Ammon's horn (tissue), 1 donor: ENCODE measurements around the gene LRRC3.

Experiments used
- DNase-seq: peaks from one replicate; pipeline ENCODE4 v3.0.0-alpha.2; 2016; ENCODE audit warnings: low spot score

LRRC3 gene

DNA sequence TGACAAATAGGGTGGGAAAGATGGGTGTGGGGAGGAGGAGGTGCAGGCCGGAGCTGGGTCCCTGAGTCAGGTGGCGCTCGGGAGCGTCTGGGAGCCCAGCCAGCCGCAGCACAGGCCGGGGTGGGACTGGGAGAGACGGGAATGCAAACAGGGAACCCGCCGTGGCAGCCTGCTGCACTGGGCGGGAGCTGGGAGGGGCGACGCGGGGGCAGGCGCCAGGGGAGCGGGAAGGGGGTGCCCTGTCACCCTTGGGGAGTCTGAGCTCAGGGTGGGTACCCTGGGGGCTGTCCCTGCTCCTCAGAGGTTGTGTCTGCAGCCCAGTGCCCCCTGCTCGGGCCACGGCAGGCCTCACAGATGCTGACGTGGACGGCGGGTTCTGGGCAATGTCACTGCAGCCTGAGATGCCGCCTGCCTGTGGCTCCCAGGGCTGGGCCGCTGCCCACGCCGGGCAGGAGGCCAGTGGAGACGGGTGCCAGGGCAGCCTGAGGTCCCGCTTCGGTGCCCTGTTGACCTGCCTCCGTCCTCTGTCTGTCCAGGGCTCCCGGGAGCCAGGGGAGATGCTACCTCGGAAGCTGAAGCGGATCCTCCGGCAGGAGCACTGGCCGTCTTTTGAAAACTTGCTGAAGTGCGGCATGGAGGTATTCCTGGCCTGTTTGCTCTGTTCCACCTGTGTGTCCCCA lies 16.6 kb upstream of the LRRC3 start:
- DNase-seq = no peak

DNA sequence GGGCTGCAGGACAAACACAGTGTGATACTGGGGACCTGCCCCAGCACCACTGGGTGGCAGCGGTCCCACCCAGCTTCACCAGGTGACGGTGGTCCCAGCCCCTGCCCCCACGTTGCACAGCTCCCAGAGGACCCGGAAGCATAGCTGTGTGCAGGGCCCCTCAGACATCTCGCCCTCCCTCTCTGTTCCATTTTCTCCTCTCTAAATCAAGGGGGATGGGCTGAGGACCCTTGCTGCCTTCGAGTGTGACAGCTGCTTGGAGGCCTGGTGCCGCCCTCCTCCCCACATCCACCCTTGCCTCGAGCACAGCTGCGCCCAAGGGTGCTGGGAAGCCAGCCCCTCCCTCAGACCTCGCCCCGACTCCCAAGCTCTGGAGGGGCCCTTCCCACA lies 16.1 kb upstream of the LRRC3 start:
- DNase-seq = no peak

DNA sequence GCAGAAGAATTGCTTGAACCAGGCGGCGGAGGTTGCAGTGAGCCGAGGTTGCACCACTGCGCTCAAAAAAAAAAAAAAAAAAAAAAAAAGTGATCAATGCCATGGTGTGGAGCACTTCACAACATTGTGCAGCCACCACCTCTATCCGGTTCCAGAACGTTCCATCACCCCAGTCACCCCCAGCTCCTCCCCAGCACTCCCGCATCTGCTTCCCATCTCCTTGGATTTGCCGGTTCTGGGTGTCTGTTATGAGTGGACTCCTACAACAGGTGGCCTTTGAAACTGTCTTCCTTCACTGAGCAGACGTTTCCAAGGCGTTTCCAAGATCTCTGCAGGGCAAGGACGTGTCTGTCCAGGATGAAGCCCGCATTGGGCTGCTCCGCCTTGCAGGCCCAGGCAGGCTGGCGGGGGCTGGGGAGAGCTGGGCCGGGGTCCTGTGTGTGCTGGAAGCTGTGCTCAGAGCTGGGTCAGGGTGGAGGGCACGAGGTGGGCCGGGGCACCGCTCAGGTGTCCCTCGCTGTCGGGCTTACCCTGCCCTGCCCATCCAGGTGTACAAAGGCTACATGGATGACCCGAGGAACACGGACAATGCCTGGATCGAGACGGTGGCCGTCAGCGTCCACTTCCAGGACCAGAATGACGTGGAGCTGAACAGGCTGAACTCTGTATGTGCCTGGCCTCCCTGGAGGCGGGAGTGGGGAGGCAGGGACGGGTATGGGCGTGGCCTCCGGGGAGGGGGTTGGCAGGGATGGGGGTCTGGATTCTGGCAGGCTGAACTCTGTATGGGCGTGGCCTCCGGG lies 14.9 kb upstream of the LRRC3 start:
- no peak for DNase-seq

DNA sequence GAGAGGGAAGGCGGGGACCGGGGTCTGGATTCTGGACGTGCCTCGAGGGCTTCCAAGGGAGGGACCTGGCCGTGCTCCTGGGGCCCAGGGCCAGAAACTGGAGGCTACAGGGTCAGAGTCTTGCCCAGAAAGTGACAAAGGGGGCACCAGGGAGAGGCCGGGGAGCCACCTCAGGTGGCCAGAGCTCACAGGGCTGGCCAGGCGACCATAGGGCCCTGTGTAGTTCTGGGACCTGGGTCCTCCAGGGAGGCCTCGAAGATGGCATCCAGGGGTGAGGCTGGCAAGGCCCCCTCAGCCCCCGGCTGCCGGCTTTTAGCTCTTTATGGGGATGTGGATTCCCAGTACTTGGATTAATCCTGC lies 14.3 kb upstream of the LRRC3 start:
- DNase-seq = no peak

DNA sequence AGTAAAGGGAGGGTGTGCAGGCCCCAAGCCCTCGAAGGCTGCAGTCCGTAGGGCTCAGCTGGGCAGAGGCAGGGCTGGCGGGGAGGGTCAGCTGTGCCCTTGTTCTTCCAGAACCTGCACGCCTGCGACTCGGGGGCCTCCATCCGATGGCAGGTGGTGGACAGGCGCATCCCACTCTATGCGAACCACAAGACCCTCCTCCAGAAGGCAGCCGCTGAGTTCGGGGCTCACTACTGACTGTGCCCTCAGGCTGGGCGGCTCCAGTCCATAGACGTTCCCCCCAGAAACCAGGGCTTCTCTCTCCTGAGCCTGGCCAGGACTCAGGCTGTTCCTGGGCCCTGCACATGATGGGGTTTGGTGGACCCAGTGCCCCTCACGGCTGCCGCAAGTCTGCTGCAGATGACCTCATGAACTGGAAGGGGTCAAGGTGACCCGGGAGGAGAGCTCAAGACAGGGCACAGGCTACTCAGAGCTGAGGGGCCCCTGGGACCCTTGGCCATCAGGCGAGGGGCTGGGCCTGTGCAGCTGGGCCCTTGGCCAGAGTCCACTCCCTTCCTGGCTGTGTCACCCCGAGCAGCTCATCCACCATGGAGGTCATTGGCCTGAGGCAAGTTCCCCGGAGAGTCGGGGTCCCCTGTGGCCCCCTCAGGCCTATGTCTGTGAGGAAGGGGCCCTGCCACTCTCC lies 13.6 kb upstream of the LRRC3 start:
- no peak for DNase-seq

DNA sequence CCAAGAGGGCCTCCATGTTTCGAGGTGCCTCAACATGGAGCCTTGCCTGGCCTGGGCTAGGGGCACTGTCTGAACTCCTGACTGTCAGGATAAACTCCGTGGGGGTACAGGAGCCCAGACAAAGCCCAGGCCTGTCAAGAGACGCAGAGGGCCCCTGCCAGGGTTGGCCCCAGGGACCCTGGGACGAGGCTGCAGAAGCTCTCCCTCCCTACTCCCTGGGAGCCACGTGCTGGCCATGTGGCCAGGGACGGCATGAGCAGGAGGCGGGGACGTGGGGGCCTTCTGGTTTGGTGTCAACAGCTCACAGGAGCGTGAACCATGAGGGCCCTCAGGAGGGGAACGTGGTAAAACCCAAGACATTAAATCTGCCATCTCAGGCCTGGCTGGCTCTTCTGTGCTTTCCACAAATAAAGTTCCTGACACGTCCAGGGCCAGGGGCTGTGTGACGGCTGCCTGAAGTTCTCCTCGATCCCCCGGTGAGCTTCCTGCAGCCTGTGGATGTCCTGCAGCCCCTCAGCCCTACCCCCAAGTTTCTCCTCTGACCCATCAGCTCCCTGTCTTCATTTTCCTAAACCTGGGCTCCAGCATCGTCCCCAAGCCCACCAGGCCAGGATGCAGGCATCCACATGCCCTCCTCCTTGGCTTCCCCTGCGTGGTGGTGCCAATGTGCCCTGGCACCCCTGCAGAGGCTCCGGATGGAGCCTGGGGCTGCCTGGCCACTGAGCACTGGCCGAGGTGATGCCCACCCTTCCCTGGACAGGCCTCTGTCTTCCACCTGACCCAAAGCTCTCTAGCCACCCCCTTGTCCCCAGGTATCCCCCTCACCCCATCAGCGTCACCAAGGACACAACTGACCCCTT lies 12.8 kb upstream of the LRRC3 start:
- DNase-seq = no peak

DNA sequence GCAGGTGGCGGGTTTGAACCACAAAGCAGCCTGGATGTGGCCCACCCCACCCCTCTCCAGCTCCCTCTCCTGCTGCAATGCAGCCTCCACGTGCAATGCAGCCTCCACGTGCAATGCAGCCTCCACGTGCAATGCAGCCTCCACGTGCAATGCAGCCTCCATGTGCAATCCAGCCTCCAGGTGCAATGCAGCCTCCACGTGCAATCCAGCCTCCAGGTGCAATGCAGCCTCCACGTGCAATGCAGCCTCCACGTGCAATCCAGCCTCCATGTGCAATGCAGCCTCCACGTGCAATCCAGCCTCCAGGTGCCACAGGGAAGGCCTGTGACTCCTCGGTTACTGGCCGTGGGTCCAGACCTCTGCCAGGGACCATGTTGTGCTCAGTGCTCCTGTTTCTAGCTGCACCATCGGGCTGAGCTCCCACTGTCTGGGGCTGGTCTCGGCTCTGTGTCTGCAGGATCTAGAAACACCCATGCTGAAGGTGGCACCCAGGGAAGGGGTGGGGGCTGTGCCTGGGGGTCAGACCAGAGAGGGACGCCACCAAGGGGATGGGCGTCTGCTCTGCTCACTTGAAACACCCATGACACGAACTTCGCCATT lies 11.9 kb upstream of the LRRC3 start:
- no peak for DNase-seq

DNA sequence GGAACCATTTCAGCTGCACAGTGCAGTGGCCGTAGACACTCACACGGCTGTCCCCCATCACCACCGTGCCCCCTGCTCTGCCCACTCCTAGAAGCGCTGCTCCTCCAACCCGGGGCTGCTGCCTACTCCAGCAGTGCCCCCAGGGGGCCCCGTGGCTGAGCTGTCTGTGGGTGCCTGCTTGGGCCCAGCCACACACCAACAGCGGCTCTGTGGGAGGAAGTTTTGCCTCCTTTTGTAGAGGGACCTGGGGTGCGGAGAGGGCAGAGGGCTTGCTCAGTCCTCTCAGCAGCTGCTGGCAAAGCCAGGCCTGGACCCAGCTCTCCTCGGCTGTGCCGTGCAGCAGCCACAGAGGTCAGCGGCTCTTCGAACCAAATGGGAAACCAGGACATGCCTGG lies 11.4 kb upstream of the LRRC3 start:
- no peak for DNase-seq

DNA sequence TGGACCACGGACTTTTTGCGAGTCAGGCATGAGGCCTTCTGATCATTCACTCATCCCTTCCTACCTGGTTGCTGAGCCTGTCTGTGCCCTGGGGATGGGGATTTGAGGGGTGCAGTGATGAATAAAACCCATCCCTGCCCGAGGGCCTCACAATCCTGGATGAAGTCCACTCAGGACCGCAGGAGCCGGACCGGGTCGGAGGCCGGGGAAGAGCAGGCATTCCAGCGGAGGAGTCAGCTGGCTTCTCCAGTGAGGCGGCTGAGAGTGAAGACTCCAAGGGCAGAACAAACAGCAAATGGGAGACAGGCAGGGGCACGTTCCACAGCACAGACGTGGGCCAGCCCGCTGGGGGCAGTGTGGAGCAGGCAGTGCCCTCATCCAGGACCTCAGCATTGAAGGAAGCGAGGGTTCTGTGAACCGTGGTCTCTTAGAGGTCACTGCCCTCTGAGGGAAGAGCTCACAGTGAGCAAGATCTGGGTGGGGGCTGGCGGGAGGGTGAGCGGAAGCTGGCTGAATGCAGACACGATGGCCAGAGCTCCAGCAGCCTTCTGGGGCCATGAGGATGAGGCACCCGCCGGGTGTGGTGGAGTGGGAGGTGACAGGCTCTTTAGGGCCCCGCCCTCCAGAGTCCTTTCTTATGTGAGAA lies 10.9 kb upstream of the LRRC3 start:
- DNase-seq = no peak

DNA sequence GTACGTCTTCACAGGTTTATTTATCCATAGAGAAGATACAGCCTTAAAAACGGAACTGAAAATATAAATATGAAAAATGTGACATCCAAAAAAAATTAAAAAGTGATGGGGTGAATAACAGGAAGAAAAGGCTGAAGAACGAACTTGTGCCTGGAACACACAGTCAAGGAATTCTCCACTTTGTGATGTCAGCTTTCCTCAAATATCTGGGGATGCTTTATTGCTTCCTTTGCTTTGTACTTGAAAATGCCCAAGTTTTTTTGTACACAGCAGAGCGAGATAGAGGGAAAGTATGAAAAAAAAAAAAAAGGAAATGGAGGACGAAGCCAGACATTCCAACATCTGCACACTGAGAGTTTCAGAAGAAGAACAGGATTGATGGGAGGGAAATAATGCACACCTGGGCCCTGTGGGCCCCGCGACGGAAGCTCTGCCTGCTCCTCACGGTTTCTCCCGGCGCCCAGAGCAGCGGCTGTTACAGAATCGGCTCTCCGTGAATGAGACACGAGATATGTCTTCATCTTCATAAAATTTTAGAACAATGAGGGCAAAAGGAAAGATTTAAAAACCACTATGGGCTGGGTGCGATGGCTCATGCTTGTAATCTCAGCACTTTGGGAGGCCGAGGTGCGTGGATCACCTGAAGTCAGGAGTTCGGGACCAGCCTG lies 10.0 kb upstream of the LRRC3 start:
- DNase-seq = no peak

DNA sequence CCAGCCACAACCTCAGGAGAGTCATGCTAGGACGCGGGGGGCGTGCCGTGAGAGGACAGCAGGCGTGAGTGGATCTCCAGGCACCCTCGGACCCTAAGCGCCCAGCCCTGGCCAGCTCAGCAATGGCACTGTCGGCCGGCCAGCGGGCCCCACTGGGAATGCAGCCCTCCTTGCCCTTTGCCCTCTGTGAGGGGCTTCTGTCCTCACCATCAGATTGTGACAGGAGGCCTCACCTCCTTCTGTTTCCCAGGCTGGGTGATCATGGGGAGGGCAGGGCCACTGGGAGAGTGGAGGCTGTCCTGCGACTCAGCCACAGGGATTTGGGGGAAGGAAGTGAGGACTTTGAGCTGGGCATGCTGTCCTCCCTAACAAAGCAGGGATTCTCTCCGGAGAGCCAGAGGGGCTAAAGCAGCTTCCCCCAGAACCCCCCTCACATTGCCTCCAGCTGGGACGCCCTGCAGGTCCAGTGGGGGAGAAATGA lies 6.6 kb upstream of the LRRC3 start:
- no peak for DNase-seq

DNA sequence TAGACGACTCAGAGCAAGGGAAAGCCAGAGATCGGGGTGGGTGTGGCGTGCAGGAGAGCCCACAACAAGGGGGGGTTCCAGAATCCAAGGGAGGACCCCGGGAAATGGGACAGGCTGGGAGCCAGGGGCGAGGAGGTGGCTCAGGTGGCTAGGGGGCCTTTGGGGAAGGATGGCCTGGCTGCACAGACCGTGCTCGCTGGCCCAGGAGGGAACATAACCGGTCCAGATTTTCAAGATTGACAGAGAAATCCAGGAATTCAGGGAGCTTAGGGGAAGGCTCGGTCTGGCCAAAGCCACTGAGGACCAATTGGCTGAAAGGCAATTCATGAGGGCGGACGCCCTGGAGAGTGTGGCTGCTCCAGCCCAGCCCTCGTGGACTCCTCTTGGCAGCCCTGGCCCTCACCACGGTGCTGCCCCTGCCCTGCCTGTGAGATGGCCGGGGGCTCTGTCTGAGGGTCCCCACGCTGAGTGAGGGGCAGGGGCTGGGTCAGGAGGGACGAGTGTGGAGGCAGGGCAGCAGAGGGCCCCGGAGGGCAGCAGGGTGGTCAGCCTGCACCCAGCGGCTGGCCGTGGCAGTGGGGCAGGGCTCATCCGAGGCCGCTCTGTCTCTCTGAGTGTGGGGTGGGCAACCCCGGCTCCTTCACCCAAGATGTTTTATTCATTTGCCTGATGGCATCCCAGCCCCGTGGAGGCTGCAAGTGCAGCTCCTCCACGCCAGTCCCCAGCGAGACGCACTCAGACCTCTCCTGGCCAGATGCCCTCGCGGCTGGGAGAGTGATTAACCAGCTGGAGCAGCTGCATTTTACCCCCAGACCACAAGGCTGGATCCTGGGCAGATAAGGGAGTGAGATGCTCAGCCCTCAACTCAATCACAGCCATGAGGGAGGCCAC lies 5.6 kb upstream of the LRRC3 start:
- no peak for DNase-seq

DNA sequence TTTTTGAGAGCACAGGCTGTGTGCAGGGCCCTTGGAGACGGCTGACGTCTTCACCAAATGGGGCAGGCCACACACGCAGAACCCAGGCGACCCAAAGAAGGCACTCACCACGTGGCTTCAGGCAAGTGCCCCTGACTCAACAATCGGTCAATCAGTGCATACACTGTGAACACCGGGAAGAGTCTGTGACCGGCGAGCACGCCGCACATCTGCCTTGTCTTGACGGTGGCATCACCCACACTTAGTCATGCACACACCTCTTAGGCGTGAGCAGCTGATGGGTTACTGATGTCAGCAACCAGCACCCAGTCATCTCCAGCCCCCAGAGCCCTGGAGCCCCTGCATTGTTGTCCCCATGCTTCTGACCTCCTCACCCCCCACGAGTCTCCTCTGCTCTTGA lies 4.9 kb upstream of the LRRC3 start:
- DNase-seq = no peak

DNA sequence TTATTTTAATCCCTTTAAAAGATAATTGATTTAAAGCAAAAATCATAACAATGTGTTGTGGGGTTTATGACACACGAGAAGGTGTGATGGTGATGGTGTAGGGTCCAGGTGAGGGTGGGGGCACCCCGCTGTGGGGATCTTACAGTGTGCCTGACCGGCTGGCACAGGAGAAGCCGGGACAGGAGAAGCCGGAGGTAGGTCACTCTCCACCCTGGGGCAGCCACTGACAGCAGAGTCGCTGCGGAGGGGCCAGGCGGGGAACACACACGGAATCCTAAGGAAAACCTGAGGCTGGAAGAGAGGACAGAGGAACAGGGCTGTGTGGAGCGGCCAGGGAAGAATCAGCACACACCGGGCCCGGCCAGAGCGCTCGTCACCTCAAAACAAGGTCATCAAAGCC lies 4.3 kb upstream of the LRRC3 start:
- DNase-seq = no peak

DNA sequence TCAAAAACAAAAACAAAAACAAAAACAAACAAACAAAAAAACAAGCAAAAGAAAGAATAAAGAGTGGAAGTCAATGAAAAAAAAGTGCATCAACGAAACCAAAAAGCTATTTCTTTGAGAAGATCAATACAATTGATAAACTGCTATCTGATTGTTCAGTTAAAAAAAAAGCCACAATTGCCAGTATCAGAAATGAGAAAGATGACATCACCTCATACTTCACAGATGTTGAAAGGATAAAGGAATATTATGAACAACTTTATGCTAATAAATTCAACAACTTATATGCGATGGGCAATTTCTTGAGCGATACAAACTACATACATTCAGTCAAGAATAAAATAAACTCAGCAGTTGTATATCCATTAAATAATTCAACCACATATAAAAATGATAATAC lies 2.2 kb upstream of the LRRC3 start:
- DNase-seq = no peak

DNA sequence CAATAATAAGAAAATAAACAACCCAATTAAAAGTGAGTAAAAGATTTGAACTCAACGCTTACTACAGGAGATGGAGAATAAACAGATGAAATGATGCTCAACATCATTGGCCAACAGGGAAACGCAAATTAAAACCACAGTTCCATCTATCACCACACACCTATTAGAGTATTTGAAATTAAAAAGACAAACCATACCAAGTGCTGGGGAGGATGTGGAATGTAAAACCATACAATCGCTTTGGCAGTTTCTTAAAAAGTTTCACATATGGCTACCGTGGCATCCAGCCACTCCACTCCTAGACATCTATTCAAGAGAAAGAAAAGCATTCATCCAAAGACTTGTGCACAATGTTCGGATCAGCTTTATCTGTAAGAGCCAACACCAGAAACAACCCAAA lies 1.3 kb upstream of the LRRC3 start:
- no peak for DNase-seq

DNA sequence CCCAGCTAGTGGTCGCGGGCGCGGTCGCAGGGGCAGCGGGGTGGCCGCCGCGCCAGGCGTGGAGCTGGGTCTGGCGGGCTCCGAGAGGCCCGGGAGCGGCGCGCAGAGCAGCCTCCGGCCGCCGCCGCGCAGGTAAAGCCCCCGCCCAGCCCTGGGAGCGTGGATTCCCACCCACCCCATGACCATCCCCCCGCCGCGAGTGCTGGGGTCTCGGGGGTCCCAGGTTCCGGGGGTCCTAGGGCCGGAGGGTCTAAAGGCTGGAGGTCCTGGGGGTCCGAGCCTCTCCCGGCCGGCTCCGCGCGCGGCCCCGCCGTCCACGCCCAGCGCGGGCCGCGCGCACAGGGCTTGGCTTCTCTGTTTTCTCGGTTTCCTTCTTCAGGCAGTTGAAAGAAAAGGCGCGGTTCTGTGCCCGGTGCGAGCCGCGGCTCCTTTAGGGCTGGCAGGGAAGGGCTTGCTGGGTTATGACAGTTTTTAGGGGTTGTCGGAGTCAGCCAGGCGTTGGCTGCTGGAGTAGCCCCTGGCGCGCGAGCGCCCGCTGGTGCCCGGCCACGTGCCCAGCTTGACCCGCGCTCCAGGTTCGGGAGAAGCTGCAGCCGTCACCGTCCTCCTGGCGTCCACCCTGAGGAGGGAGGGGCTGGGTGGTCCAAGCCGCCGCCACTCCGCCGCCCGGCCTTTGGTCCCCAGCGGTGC lies 359 bp downstream of the LRRC3 start:
- DNase-seq = no peak

DNA sequence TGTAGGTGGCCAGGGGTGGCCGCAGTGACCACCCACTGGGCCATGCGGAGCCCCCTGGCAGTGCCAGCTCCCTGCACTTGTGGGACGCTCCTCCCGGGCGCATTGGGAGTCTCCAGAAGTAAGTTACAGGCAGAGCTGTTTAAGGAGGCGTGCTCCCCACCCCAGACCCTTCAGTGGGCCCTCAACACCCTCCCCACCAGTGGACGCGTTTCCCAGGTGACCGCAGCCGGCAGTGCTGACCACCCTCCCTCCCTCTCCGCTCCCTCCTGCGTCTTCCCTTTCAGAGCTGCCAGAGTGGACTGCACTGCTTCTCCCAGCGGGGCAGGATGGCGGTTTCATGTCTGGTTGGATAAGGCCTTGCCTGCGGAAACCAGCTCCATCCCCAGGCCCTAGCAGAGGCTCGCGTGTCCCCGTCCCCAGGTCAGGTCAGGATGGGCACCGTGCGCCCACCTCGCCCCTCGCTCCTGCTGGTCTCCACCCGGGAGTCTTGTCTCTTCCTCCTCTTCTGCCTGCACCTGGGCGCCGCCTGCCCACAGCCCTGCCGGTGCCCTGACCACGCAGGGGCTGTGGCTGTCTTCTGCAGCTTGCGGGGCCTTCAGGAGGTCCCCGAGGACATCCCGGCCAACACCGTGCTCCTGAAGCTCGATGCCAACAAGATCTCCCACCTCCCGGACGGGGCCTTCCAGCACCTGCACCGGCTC lies 1.1 kb downstream of the LRRC3 start:
- no peak for DNase-seq
